ENCODE data around the gene PCBP3. TPM values are rescaled to one million over a fixed set of nuclear protein-coding genes. Genes with fewer than 3 reads are reported as not detected.
"Not testable (repeated sequence)": the region's sequence is repeated elsewhere in the genome, so short reads cannot be mapped to it uniquely, and the experiment has no call there.

The PCBP3 gene
- total RNA-seq, 1 donor from 2014 or later, result 0.13 TPM

DNA sequence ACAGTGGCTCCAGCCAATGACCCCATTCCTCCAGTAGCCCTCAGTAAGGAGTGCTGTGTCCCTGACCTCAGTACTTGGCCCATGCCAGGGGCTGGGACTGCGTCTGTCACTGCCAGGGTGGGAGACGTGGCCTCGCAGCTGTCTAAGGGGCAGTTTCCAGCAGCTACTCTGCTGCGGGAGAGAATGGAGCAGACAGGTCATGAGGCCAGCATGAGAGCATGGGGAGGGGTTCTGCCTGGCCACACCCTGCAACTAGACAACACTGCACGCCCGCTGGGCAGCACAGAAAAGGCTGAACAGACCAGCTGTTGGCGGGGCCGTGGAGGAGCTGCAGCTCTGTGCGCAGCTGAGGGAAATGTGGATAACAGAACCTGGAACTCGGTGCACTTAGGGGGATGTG is 246.4 kb downstream of the PCBP3 start:
- DNase-seq (ENCODE audit: low read depth in 2 of 2), result no peak

GRCh38 chr21:45891388-45892155 is 248.0 kb downstream of the PCBP3 start:
- DNase-seq (ENCODE audit: low read depth in 2 of 2), result no peak

DNA sequence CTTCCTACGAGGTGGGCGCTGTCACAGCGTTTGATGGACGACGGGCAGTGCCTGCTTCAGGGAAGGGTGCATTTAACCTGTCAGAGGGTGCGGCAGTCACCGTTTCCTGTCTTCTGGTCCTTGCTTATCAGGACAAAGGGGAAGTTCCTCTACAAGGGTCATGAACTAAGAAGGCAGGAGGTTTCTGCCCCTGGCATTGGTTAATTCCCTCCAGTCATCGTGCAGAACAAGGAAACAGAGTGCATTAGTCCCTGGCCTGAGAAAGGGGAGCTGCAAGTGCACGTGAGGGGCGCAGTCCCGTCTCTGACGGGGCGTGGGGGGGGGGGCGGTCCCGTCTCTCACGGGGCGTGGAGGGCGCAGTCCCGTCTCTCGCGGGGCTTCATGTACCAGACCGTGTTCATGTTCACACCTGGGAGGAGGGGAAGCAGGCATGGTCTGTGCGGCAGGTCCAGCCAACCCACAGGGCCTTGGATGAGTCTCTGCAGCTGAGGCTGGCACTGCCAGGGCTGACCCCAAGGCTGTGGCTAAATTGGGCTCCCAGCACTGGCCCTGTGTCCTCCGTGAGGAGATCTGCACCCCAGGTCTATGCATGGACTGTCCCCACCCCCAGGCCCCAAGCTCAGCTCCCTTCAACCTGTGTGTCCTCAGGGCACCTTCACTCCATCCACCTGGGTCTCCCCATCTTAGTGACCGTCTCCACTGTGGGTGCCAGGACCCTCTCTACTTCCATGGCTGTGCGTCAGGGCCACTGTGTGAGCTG is 248.8 kb downstream of the PCBP3 start:
- DNase-seq (ENCODE audit: low read depth in 2 of 2), result no peak

DNA sequence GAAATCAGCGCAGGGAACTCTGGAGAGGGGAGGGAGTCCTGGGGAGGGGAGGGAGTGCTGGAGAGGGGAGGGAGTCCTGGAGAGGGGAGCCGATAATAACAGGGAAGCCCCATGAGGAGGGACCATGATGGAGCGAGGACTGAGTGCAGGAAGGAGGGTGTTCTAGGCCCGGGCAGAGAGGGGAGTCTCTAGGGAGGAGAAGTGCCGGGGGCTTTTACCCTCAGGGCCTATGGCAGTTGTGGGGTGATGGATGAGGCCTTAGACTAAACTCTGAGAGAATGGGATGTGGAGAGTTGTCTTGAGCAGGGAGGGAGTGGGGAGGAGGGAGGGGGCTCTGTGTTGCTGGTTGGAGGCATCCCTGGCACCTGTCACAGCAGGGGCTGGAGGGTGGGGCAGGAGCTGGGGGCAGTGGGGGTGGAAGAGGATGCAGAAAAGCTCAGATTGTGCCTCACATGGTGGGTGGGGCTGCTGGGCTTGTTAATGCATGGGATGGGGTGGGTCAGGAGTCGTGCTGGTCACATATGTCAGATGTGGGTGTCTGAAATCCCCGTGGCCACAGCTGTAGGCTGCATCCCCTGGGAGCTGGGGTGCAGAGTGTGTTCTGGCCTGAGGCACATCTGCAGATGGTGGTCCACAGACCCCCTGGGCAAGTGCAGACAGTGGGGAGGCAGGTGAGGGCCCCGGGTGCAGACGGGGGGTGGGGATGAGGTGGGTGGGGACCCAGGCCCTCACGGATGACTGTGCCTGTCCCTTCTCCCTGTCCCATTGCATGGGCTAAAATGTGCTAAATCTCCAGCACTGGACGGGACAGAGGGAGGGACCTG is 249.6 kb downstream of the PCBP3 start:
- DNase-seq (ENCODE audit: low read depth in 2 of 2), result no peak

- DNase-seq (ENCODE audit: low read depth in 2 of 2), result no peak
Measured at GRCh38 chr21:45893740-45894449, 250.4 kb downstream of the PCBP3 start.

DNA sequence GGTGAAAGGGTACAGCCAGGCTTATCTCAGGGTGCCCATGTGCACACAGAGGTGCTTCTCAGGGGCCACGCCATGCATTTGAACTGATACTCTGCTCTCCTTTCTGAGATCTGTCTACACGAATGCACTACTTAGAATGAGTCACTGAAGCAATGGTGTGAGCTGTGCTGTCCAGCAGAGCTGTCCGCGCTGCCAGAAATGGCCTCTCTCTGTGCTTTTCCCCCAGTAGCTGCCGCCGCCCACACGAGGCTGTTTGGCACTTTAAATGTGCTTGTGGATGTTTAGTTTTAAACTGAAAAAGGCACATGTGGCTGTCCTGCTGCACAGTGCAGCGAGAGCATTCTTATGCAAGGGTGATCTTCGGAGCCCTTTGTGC is 250.9 kb downstream of the PCBP3 start:
- DNase-seq (ENCODE audit: low read depth in 2 of 2), result no peak

GRCh38 chr21:45894906-45895777 is 251.6 kb downstream of the PCBP3 start:
- DNase-seq (ENCODE audit: low read depth in 2 of 2), result no peak

DNA sequence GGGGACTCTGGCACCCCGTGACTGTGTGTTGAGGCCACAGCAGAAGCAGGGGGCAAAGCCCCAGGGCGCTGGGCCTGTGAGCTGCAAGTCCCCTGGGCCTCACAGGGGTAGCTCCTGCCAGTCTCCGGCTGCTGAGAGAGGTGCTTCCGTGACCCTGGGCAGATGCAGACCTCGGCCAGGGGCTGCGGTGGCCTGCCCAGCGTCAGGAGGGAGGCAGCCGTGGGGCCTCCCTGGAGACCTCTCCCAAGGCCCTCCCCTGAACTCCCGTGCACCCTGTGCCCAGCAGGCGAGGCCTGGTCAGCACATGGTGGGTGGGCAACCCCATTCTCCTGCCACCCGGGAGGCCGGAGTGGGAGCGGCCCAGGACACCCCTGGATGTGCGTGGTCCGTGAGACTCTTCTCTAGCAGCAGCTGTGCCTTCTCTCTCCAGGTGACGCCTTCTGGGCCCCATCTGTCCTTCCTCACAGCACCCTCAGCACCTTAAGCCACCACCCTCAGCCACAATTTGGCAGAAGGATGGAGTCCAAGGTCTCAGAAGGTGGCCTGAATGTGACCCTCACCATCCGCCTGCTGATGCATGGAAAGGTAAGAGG is 252.3 kb downstream of the PCBP3 start:
- DNase-seq (ENCODE audit: low read depth in 2 of 2), result no peak

GRCh38 chr21:45896431-45896830 is 252.9 kb downstream of the PCBP3 start:
- not testable (repeated sequence) for DNase-seq (ENCODE audit: low read depth in 2 of 2)

GRCh38 chr21:45897191-45898027 is 253.9 kb downstream of the PCBP3 start:
- no peak for DNase-seq (ENCODE audit: low read depth in 2 of 2)

- no peak for DNase-seq (ENCODE audit: low read depth in 2 of 2)
Measured at GRCh38 chr21:45898028-45898350, 254.5 kb downstream of the PCBP3 start.

DNA sequence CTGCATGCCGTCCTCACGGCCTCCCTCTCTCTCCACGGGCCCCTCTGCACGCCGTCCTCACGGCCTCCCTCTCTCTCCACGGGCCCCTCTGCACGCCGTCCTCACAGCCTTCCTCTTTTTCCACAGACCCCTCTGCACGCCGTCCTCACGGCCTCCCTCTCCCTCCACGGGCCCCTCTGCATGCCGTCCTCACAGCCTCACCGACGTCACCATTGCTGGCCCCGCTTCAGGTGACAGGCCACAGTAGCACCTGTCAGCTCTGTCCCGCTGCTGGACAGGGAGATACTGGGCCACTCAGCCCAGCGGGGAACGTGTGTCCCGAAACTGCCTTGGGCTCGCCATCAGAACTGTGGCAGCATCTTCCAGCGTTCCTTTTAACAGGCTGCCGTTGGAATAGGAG is 255.3 kb downstream of the PCBP3 start:
- DNase-seq (ENCODE audit: low read depth in 2 of 2), result no peak

- no peak for DNase-seq (ENCODE audit: low read depth in 2 of 2)
Measured at GRCh38 chr21:45899317-45900033, 255.9 kb downstream of the PCBP3 start.

DNA sequence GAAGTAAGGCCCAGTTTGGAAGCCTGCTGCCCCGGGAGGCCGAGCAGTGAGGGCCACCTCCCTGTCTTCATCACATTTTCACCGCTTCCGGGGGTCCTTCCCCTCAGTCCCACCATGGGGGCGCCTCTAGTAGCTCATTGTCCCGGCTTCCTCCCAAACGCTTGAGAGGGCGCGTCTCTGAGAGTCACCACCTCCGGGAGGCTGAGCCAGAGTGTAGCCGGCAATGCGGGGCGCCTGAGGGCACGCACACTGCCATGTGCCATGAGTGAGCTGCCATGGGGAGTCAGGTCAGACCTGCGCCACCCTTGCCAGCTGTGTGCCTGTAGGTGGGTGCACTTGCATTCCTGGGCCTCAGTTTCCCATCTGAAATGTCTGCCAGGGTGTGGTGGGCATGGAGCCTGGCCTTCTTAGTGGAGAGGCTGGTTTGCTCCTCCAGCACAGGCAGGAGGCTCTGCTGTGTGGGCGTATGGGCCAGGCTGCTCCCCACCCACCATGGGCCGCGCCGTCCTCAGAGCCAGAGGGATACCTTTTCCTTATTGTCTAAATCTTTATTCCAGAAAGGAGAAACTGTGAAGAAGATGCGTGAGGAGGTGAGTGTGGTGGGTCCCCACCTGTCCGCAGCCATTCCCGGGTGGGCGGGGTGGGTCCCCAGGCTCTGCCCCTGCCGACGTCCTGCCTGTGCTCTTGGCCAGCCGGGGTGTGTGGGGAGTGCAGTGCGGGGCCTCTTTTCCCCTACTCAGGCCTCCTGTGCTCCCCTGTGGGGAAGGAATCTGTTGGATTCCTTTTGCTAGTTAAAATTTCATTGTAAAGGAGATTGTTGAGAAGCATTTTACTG is 256.7 kb downstream of the PCBP3 start:
- no peak for DNase-seq (ENCODE audit: low read depth in 2 of 2)

DNA sequence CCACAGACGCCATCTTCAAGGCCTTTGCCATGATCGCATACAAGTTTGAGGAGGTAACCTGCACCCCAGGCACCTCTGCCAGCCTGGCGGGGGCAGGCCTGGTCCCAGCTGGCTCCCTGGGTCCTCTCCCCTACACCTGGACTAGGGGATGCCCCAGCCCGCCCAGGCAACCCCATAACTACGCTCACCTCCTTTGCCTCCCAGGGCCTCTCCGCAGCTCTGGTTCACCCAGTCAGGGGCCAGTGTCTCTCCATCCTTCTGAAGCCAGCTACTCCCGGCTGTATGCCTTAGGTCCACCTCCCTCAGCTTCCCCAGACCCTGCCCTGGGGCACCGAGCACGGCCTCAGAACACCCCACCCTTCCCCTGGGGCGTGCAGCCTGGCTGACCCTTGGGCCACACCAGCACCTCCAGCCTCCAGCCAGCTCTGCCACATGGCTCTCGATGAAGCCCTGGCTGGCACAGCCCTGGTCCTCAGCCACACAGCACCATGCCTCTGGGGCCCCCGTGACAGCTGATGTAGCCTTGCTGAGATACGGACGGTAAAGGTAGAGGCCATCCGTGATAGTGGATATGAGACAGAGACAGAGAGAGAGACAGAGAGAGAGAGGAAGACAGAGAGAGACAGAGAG is 257.7 kb downstream of the PCBP3 start:
- DNase-seq (ENCODE audit: low read depth in 2 of 2), result no peak

- DNase-seq (ENCODE audit: low read depth in 2 of 2), result no peak
Measured at GRCh38 chr21:45902292-45902995, 258.9 kb downstream of the PCBP3 start.

- no peak for DNase-seq (ENCODE audit: low read depth in 2 of 2)
Measured at GRCh38 chr21:45905196-45905595, 261.7 kb downstream of the PCBP3 start.
